ENCODE results near the gene WBP1L.
"Not testable (repeated sequence)": the region's sequence is repeated elsewhere in the genome, so short reads cannot be mapped to it uniquely, and the experiment has no call there.

Gene WBP1L

GRCh38 chr10:102819054-102819453 lies 75.3 kb downstream of the WBP1L start:
- DNase-seq (ENCODE audit: low read depth), result no peak
- no peak overlapping the region for H3K4me3 ChIP-seq (ENCODE audit: low read length)
- no peak for TF ChIP-seq CTCF (conservative IDR thresholded peaks at IDR 0.05; ENCODE audit: low read length)

GRCh38 chr10:102820008-102820407 lies 76.3 kb downstream of the WBP1L start:
- not testable (repeated sequence) for H3K4me3 ChIP-seq (ENCODE audit: low read length)

GRCh38 chr10:102822222-102822621 lies 78.5 kb downstream of the WBP1L start:
- no peak overlapping the region for H3K4me3 ChIP-seq (ENCODE audit: low read length)
- no peak for DNase-seq (ENCODE audit: low read depth)
- TF ChIP-seq CTCF (conservative IDR thresholded peaks at IDR 0.05; ENCODE audit: low read length), result no peak

More at GRCh38 chr10:102820008-102820407, 76.3 kb downstream of the WBP1L start:
- DNase-seq (ENCODE audit: low read depth), result not testable (repeated sequence)

- no peak overlapping the region for H3K4me3 ChIP-seq (ENCODE audit: low read length)
- TF ChIP-seq CTCF (conservative IDR thresholded peaks at IDR 0.05; ENCODE audit: low read length), result no peak
- no peak for DNase-seq (ENCODE audit: low read depth)
Measured at GRCh38 chr10:102824664-102825063, 80.9 kb downstream of the WBP1L start.

GRCh38 chr10:102826148-102826796 lies 82.5 kb downstream of the WBP1L start:
- DNase-seq (ENCODE audit: low read depth), result no peak
- no peak for TF ChIP-seq CTCF (conservative IDR thresholded peaks at IDR 0.05; ENCODE audit: low read length)
- no peak overlapping the region for H3K4me3 ChIP-seq (ENCODE audit: low read length)

- H3K4me3 ChIP-seq (ENCODE audit: low read length), result no peak overlapping the region
- no peak for TF ChIP-seq CTCF (conservative IDR thresholded peaks at IDR 0.05; ENCODE audit: low read length)
- DNase-seq (ENCODE audit: low read depth), result no peak
Measured at GRCh38 chr10:102827597-102827975, 83.8 kb downstream of the WBP1L start.

- TF ChIP-seq CTCF (conservative IDR thresholded peaks at IDR 0.05; ENCODE audit: low read length), result no peak
- H3K4me3 ChIP-seq (ENCODE audit: low read length), result no peak overlapping the region
- peak; percentile 64 for DNase-seq (ENCODE audit: low read depth)
Measured at GRCh38 chr10:102831322-102832071, 87.7 kb downstream of the WBP1L start.
